ENCODE measurements around the gene TBC1D24.

Gene TBC1D24

GRCh38 chr16:2462031-2462866, 12.7 kb upstream of the TBC1D24 start:
- no peak for TF ChIP-seq CTCF (IDR thresholded peaks at IDR 0.05; ENCODE audit: control insufficient read depth, extremely low read depth, insufficient read depth)
- H3K4me3 ChIP-seq (ENCODE audit: low read depth, low read length): no peak overlapping the region
- no peak for DNase-seq (ENCODE audit: low read depth)

- H3K4me3 ChIP-seq (ENCODE audit: low read depth, low read length): no peak overlapping the region
Observed at GRCh38 chr16:2464333-2464732, 10.6 kb upstream of the TBC1D24 start.

GRCh38 chr16:2465653-2466415, 9.1 kb upstream of the TBC1D24 start:
- TF ChIP-seq CTCF (IDR thresholded peaks at IDR 0.05; ENCODE audit: control insufficient read depth, extremely low read depth, insufficient read depth): no peak
- no peak for DNase-seq (ENCODE audit: low read depth)
- no peak overlapping the region for H3K4me3 ChIP-seq (ENCODE audit: low read depth, low read length)

More at GRCh38 chr16:2464333-2464732, 10.6 kb upstream of the TBC1D24 start:
- no peak for TF ChIP-seq CTCF (IDR thresholded peaks at IDR 0.05; ENCODE audit: control insufficient read depth, extremely low read depth, insufficient read depth)
- no peak for DNase-seq (ENCODE audit: low read depth)

GRCh38 chr16:2466667-2467527, 8.0 kb upstream of the TBC1D24 start:
- TF ChIP-seq CTCF (IDR thresholded peaks at IDR 0.05; ENCODE audit: control insufficient read depth, extremely low read depth, insufficient read depth): no peak
- no peak overlapping the region for H3K4me3 ChIP-seq (ENCODE audit: low read depth, low read length)
- no peak for DNase-seq (ENCODE audit: low read depth)

- peak overlapping the region; percentile 42 for H3K4me3 ChIP-seq (ENCODE audit: low read depth, low read length)
- no peak for TF ChIP-seq CTCF (IDR thresholded peaks at IDR 0.05; ENCODE audit: control insufficient read depth, extremely low read depth, insufficient read depth)
- DNase-seq (ENCODE audit: low read depth): no peak
Observed at GRCh38 chr16:2467528-2468232, 7.2 kb upstream of the TBC1D24 start.

GRCh38 chr16:2468233-2468724, 6.6 kb upstream of the TBC1D24 start:
- DNase-seq (ENCODE audit: low read depth): no peak
- no peak for TF ChIP-seq CTCF (IDR thresholded peaks at IDR 0.05; ENCODE audit: control insufficient read depth, extremely low read depth, insufficient read depth)
- peak overlapping the region; percentile 42 for H3K4me3 ChIP-seq (ENCODE audit: low read depth, low read length)
